ENCODE results near the gene MYRFL.

DNA sequence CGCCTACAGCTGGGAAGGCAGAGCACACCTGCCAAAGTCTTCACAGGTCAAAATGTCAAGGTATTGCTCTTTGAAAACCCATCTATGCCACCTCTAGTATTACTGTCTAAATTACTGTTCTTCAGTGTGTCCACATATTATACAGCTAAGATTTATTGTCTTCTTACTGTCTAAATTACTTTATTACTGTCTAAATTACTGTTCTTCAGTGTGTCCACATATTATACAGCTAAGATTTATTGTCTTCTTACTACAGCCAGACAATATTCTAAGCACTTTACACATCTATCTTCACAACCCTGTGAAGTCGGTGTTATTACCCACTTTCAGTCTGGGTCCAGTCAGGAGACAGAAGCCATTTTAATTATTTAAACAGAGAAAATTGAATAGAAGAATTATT lies 173.9 kb downstream of the MYRFL start:
- TF ChIP-seq POLR2A (IDR thresholded peaks at IDR 0.05), result no peak
- TF ChIP-seq, protein P1, sequence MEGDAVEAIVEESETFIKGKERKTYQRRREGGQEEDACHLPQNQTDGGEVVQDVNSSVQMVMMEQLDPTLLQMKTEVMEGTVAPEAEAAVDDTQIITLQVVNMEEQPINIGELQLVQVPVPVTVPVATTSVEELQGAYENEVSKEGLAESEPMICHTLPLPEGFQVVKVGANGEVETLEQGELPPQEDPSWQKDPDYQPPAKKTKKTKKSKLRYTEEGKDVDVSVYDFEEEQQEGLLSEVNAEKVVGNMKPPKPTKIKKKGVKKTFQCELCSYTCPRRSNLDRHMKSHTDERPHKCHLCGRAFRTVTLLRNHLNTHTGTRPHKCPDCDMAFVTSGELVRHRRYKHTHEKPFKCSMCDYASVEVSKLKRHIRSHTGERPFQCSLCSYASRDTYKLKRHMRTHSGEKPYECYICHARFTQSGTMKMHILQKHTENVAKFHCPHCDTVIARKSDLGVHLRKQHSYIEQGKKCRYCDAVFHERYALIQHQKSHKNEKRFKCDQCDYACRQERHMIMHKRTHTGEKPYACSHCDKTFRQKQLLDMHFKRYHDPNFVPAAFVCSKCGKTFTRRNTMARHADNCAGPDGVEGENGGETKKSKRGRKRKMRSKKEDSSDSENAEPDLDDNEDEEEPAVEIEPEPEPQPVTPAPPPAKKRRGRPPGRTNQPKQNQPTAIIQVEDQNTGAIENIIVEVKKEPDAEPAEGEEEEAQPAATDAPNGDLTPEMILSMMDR (IDR thresholded peaks at IDR 0.05 in 8 of 11, conservative IDR thresholded peaks at IDR 0.05 in 3 of 11), result no peak

Data from spleen (tissue), 7 donors.